HG02870 (cell line): Measurements from ENCODE around the gene NANOS2.
A peak's percentile ranks its signal among the peaks of the same experiment; 100 is the strongest.
"Not testable (repeated sequence)": the region's sequence is repeated elsewhere in the genome, so short reads cannot be mapped to it uniquely, and the experiment has no call there.

Experiments
- ATAC-seq: cut with Tn5 transposase; IDR thresholded peaks from one replicate; pipeline ENCODE4 v1.9.1; 2021; ENCODE audit warnings: mild to moderate bottlenecking, moderate library complexity; ENCODE audit not compliant: unreplicated experiment

Gene NANOS2

DNA sequence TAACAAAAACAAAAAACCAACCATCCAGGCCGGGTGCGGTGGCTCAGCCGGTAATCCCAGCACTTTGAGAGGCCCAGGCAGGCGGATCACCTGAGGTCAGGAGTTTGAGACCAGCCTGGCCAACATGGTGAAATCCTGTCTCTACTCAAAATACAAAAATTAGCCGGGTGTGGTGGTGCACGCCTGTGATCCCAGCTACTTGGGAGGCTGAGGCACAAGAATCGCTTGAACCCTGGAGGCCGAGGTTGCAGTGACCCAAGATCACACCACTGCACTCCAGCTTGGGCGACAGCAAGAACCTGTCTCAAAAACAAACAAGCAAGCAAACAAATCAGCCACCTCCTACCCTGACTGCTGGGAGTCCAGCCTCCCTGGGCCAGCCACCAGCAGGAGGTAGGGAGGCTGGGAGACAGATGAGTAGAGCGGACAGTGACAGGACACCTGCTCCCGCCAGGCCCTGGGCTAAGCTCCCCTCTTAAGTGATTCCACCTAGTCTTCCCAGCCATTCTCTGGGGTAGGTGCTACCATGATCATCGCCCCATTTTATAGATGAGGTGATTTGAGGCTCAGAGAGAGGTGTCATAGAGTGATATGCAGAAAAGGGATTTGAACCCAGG lies 18.5 kb downstream of the NANOS2 start:
- not testable (repeated sequence) for ATAC-seq

DNA sequence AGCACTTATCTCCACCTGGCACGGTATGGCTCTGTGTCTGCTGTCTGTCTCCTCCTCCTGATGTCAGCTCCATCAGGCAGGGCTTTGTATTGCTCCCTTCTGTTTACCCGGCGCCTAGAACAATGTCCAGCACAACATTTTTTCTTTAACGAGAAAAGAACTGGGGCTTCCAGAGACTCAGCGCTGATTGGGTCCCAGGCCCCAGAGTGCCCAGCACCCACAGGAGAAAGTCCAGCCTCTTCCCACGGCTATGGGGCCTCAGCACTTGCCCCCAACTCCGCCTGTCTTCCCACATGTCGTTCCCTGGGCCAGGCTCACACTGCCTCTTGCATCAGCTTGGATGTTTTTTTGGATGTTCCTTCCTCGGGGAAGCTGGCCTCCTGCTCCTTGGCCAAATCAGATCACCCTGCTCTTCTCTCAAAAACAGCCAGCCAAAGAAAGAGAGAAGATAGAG lies 19.0 kb downstream of the NANOS2 start:
- ATAC-seq = no peak

DNA sequence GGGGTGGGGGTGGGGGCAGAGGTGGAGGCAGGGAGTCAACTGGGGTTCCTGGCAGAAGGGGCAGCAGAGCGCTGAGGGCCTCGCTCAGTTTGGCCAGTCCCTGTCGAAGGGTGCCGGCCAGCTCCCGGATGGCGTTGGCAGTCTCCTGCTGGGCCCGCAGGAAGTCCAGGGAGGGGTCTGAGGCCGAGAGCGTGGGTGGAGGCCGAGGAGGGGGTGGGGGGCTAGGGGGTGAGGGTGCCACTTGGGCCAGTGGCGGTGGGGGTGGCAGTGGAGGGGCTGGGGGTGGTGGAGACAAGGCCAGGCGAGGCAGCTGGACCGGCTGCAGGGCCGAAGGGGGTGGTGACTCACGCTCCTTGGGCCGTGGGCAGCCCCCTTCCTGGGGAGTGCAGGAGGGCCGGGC lies 23.7 kb downstream of the NANOS2 start:
- no peak for ATAC-seq

DNA sequence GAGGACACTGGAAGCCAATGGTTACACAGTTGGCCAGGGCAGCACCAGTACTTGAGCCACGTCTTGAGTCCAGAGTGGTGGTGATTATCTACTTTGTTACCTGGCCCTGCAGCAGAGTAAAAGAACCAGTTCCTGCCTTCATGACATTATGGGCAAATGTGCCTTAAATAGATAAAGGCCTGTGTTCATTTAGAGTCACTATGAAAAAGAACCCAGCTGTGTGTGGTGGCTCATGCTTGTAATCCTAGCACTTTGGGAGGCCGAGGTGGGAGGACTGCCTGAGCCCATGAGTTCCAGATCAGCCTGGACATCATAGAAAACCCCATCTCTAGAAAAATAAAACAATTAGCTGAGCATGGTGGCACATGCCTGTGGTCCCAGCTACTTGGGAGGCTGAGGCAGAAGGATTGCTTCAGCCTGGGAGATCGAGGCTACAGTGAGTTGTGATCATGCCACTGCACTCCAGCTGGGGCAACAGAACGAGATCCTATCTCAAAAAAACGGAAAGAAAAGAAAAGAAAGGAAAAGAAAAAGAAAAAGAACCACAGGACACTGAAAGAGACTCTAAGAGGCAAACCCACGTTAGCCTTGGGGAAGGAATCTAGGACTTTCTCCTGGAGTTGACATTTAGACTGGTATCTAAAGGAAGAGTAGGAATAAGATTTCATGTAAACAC lies 25.2 kb downstream of the NANOS2 start:
- no peak for ATAC-seq

DNA sequence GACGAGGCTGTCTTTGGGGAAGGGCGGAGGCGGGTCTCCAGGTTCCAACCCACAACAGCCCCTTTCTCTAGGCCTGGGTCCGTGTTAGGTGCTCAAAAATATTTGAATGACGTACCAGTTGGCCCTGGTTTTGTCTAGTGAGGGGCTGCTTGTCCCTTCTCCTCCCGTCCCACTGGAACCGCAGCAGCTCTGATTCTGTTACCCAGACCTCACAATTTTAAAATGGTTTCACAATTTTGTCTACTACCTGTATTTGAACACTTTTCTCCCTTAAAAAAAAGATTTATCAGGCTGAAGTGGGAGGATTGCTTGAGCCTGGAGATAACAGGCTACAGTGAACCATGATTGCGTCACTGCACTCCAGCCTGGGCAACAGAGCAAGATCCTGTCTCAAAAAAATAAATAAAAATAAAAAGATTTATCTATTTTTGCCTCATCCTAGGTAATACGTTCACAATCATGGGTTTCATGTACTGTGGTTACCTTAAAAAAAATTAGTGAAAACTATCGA lies 27.3 kb downstream of the NANOS2 start:
- ATAC-seq = no peak

DNA sequence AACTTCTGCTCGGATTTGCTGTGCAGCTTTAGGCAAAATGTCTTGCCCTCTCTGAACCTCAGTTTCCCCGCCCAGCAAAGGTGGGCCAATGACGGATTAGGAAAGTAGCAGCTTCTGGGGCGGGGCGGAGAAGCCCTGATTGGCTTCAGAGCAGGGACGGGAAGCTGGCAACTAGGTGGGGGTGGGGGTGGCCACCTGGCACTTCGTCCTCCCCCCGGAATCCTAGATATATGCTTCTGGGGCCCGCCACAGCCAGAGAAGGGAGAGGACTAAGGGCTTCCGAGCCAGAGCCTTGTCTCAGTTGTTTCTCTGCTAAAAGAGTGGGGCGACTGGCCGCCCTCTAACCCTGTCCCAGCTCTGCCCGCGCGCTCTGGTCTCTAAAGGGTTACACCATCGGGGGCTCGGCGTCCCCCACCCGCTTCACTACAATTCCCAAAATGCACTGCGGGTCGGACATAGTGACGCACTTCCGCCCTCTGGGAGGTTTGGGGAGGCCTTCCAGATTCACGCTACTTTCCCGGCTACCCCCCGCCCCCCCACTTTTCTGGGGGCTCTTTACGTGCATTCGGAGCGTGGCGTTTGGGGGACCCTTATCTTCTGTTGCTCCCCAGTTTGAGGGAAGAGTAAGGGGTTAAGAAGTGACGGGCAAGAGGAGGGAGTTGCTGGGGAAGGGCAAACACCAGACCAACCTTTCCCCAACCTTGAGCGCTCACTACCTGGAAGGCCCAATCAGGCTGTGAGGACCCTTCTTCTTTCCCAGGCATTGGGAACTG lies 28.0 kb downstream of the NANOS2 start:
- ATAC-seq = peak; percentile 64

DNA sequence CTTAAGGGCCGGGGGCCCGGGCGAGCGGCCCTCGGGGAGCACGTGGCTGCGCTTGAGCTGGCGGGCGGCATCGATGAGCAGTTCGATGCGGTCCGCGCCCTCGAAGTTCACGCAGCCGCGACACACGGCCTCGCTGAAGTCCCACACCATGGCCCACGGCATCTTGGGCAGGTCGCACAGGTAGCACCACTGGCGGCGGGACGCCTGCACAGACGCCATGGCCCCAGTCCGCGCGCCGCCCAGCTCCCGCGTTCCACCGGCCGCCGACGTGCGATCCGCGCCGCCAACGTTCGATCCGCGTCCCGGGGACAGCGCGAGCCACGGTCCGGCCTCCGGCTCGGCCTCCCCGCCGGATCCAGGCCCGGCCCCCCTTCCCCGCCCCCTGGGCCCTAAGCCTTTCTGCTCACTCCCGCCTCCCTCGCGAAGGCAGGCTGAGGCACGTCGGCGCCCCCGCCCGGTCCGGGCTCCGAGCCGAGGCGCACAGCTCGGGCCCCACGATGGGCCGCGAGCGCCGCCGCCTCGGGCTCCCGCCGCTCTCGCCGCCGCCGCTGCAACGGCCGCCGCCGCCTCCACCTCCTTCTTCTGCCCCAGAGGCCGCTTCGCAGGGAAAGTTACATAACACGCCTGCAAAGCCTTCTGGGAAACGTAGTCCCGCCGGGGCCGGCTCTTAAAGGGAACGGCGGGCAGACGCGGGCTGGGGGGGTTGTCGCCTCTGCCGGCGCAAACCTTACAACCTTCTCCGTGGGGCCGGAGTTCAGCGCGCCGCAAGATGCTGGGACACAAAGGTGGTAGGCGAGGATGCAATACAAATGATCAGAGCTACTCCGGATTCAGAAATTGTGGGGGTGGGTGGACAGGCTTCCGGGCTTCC lies 28.8 kb downstream of the NANOS2 start, which contains the start of gene IRF2BP1:
Gene IRF2BP1, minus strand, starts transcription at position 586 of the 871 bp plus-strand sequence. Its CDS starts 367 bp downstream, at position 219.
- ATAC-seq = peak; percentile 46

DNA sequence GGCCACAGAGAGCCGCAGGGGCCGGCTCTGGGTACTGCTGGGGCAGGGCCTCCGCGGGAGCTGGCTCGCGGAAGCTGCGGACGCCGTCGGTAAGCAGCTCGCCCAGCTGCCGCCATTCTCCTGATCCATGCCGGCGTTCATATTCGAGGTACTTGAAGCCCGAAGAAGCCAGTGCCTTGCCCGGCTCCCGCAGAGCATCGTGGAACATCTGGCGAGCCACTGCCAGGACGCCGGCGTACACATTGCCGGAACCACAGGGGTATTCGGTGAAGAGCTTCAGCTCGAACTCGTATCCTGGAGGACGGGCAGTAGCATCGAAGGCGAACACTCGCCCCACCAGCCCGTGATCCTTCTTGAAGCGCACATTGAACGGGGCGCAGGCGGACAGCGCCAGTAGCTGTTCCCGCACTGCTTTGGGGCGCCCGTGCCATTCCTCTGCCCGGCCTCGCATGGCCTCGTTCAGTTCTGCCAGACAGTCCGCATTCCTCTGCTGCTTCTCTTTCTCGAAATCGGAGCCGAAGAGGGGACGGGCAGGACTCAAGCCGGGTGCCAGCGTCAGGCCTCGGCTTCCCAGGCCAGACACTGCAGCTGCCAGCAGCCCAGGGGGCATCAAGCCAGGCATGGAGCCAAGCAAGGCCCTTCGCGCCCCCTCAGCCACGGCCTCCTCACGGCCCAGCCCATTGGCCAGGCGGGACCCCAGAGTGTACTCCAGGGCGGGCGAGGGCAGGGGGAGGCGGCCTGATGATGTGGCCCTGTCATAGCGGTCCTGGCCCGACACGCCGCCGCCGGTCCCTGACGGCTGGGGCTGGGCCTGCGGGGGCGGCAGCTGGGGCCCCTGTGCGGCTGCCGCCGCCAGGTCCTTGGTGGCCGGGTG lies 29.7 kb downstream of the NANOS2 start:
- ATAC-seq = no peak

DNA sequence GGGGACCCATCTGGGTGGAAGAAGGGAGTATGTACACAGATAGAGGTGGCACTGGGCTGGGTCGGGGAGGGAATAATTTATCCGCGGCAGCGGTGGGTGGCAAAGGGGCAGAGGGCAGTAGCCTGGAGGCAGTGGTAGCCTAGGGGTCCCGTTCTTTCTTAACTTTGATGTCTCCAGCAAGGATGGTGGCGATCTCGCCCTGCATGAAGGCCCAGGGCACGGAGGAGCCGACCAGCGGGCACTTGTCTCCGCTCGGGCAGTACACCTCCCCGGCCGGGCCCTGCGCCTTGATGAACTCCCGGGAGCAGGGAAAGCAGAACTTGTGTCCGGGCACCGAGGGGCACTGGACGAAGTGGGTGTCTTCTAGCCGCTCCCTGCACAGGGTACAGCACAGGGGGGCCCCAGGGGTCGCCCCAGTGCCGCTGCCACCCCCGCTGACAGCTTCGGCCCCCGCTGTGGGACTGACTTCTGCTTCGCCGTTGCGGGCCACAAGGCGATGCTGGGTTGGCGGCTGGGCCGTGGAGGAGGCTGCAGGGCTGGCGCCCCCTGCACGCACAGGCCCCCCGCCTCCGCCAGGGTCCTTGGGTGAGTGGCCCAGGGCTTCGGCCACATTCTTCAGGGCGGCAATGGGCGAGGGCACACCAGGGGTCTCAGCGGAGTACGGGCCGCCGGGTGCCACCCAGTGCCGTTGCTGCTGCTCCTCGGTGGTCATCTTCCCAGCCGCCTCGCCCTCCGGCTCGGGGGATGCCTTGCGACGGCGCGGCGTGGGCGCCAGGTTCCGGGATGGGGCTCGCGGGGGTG lies 30.5 kb downstream of the NANOS2 start:
- no peak for ATAC-seq

DNA sequence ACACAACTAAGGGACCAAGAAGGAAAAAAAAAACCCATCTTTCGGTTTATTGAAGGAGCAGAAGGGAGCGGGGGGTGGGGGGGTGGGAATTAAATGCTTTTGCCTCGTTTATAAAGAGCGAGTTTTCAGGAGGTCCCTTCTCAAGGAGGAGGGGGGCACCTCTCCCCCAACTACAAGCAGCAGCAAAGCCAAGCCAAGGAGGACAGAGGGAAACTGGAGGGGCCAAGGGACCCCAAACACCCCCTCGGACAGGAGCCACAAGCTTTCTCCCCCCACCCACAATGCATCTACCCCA lies 31.0 kb downstream of the NANOS2 start:
- no peak for ATAC-seq

DNA sequence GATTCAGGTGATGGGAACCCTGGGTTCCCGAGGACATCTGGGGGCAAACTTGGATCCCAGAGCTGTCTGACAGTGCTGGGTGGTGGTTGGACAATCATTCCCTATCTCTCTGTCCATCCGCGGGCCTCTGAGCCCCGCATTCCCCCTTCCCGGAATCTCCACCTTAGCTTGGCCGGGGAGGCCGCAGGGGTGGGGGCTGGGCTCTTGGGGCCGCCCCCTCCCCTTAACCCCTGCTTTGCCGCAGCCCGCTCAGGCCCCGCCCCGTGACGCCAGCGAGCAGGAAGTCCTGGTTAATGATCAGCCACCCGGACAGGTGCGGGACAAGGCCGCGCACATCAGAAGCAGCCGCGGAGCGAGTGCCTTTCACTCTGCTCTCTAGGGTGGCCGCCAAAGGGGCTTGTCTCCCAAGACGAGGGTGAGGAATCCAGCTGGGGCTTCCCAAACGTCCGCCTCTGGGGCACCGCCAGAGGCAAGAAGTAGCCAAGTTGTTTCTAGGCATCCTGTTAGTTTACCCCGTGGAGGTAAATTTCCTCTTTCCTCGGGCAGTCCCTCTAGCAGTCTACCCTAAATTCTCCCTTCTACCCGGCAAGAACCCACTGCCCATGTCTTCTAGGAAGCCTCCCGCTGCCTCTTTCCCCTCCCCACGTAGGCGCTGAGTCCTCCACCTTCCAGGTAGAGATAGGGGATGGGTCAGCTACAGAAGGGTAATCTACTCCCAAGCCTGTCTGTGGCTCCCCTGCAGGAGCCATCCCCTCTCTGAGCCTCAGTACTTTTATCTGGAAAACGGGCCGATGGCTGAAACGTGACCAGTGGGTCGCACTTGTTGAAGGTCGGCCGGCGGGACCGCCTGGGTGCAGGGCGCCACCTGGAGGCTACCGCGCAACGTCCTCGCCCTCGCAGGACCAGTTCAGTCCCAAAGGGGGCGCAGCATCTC lies 31.7 kb downstream of the NANOS2 start:
- ATAC-seq = no peak

DNA sequence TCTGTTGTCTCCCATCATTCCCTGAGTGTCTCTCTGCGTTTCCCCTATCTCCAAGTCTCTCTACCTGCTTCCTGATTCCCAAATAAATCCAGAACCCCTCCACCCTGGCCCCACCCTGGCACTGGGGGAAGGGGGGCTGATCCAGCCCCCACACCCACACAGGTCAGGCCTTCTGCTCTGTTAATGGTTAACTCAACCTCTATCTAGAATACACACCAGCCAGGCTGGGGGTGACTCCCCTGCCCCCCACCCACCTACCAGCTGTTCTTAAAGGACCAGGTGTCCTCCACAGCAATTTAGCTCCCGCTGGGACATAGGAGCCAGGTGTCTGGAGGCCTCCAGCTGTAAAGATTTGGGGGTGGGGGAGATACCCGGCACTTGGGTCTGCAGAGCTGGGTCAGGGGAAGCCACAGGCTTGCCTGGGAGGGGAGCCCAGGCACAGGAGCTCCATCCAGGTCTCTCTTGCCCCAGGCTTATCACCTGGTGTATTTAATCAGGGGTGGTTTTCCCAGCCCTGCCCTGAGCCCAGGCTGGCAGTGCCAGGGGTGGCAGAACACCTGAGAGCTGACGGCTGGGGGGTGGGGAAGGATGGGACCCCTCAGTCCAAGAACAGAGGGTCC lies 32.6 kb downstream of the NANOS2 start:
- no peak for ATAC-seq

DNA sequence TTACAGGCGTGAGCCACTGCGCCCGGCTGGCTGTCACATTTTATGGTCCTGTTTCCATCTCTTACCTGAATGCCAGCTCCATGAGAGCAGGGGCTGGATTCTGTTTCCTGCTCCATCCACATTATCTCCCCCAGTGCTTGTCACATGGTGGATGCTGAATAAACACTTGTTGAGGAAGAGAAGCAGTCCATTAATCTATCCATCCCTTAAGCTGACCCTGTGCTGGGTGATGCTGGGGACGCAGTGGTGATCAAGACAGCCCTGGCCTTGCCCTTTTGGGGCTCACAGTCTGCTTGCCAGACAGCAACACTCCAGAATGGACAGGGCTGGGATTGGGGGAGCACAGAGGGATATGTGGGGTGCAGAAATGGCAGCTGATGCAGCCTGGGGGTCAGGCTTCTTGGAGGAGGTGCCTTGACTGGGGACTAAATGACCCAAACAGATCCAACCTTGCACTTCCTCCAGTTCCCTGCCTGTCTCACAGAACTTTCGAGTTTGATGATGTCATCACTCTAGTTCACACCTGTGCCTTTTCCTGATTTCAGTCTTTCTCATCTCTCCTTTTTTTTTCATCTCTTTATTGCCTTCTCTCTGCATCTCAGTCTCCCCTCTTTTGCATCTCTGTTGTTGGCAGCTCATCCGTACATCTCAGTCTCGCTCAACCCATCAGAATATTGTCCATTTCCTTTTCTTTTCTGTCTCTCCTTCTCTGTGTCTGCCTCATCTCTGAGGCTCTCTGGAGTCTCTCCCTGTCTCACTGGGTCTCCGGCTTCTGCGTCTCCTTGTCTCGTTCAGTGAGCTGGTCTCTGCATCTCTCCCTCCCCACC lies 33.3 kb downstream of the NANOS2 start:
- ATAC-seq = no peak

DNA sequence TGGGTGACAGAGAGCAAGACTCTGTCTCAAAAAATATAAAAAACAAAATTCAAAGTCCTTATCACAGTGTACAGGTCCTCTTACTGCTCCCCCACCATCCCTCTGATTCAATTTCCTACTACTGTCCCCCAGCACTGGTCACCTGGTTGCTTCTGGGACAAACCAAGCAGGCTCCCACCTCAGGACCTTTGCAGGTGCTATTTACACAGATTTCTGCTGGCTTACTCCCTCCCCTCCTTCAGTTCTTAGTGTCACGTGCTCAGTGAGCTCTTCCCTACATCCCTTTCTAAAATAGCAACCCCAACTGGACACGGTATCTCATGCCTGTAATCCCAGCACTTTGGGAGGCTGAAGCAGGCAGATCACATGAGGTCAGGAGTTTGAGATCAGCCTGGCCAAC lies 34.6 kb downstream of the NANOS2 start:
- ATAC-seq = no peak

DNA sequence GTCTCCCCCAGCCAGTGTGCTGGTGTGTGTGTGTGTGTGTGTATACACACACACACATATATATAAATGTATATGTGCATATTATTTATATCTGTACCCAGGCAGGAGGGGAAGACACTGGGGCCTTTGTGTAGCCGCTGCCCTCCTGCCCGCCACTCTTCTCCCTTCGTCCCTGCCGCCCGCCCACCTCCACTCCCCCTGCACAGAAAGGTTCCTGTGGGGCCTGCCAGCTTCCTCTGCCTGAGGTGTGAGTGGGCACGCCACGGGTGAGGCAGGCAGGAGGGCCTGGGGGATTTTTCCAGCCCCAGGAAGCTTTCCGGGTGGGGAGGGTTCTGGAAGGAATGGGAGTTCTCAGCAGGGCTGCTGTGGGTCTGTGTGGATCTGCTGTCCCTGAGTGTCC lies 35.5 kb downstream of the NANOS2 start:
- no peak for ATAC-seq

DNA sequence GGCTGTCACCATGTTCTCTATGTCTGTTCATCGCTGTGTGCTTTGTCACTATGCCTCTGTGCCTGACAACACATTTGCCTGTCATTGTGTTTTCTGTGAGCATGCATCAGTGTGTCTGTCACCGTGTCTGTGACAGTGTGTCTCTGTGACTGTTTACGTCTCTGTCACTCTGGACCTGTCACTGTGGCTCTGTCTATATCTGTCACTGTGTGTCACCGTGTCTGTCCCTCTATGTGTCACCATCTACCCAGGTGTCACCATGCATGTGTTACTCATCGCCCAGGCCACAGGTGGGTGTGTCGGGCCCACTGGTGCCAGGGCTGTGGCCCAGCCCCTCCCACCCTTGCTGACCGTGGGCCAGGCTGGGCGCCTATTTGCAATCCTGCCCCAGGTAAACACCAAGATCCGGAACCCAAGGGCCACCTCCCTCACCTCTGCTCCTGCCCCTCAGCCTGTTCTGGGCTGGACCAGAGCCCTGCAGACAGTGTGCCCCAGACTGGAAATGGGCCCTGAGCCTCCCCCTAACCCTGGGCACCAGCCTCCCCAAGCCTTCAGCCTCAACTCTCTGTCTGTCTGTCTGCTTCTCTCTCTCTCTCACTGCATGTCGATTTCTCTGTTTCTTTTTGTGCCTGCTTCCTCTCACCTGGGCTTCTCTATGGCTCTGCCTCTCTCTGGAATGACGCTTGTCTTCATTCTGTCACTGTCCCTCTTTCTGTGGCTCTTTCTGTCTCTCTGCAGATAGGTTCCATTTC lies 36.4 kb downstream of the NANOS2 start:
- ATAC-seq = no peak
